ENCODE data around the gene PRIM1.
A peak's percentile ranks its signal among the peaks of the same experiment; 100 is the strongest.
"Not testable (repeated sequence)": the region's sequence is repeated elsewhere in the genome, so short reads cannot be mapped to it uniquely, and the experiment has no call there.

PRIM1 gene

DNA sequence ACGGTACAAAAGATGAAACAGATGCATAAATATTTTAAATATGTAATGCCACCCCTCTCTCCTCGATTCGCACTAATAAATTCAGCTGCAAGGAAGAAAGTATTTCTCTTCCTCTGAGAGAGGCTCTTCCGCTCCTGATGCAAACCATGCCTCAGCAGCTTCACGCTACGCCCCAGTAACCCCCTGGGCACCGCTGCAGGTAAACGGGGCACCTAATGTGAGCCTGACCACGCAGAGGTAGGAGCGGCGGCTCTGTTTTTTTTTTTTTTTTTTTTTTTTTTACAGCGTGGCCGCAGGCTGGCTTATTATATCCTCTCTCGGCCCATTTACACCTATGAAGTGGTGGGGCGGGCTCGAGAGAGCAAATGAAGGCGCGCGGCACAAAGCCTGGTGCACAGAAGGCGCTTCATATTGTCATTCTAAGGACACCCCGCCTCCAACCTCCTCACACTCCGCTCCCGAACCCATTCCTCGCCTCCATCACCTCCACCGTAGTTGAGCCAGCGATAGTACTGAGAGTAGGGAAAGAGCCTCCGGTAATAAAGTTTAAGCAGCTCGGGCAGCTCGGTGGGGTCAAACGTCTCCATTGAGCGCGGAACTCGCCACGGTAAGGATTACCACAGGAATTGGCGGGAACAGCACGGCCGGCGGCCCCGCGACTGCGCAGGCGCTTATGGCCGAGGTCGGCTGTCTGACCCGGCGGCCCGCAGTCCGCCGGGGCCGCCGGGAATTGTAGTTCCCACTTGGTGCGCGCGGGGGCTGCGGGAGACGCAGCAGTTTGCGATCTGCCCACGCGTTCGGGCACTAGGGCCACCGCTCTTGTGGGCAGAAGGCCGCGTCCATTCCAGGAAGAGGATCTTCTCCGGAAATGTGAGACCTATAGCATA, at the start of gene PRIM1:
Gene PRIM1 (minus strand): TSS at position 612 of the 887 bp plus-strand sequence. CDS start 25 bp downstream, at position 587.
- peak; percentile 77 to 87 for DNase-seq

DNA sequence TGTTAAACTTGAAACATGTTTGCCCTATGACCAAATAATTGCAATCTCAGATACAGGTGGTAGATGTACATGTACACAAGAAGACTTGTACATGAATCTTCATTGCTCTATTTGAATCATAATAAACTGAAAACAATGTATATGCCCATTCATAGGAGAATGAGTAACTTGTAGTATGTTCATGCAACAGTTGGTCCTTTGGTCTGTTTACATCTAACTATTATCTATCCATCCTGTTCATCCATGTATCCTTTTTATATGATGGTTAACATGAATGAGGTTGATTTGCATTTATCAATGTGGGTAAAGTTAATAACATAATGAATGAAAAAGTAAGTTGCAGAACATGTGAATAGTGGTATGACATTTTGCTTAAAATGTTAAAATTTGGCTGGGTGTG, 48.1 kb upstream of the PRIM1 start:
- DNase-seq: no peak

- not testable (repeated sequence) for DNase-seq
Observed at GRCh38 chr12:56799345-56799744, 47.2 kb upstream of the PRIM1 start.

- DNase-seq: not testable (repeated sequence)
Observed at GRCh38 chr12:56795791-56796190, 43.7 kb upstream of the PRIM1 start.

DNA sequence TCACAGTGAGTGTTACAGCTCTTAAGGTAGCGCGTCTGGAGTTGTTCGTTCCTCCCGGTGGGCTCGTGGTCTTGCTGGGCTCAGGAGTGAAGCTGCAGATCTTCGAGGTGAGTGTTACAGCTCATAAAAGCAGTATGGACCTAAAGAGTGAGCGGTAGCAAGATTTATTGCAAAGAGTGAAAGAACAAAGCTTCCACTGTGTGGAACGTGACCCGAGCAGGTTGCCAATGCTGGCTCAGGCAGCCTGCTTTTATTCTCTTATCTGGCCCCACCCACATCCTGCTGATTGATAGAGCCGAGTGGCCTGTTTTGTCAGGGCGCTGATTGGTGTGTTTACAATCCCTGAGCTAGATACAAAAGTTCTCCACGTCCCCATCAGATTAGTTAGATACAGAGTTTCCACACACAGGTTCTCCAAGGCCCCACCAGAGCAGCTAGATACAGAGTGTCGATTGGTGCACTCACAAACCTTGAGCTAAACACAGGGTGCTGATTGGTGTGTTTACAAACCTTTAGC, 43.0 kb upstream of the PRIM1 start:
- not testable (repeated sequence) for DNase-seq

GRCh38 chr12:56793124-56793523, 41.0 kb upstream of the PRIM1 start:
- not testable (repeated sequence) for DNase-seq

GRCh38 chr12:56792678-56793077, 40.6 kb upstream of the PRIM1 start:
- DNase-seq: no peak

GRCh38 chr12:56789429-56789828, 37.3 kb upstream of the PRIM1 start:
- DNase-seq: not testable (repeated sequence)

GRCh38 chr12:56787498-56787897, 35.4 kb upstream of the PRIM1 start:
- no peak for DNase-seq

DNA sequence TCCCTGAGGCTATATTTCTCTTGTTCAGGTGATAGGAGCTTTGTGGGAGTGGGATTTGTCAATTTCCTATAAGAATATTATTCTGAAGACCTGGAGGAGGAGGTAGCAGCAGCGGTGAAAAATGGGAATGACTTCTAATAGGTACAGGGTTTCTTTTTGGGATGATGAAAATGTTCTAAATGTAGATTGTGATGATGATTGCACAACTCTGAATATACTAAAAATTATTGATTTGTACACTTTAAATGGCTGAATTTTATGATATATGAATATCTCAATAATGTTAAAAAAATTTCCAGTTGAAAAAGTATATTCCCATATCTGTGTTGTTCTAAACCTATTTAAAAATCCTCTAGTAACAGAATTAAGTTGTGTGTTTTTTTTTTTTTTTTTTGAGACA, 33.8 kb upstream of the PRIM1 start:
- no peak for DNase-seq

GRCh38 chr12:56785141-56785865, 33.2 kb upstream of the PRIM1 start:
- DNase-seq: no peak

GRCh38 chr12:56781726-56782125, 29.6 kb upstream of the PRIM1 start:
- no peak for DNase-seq

DNA sequence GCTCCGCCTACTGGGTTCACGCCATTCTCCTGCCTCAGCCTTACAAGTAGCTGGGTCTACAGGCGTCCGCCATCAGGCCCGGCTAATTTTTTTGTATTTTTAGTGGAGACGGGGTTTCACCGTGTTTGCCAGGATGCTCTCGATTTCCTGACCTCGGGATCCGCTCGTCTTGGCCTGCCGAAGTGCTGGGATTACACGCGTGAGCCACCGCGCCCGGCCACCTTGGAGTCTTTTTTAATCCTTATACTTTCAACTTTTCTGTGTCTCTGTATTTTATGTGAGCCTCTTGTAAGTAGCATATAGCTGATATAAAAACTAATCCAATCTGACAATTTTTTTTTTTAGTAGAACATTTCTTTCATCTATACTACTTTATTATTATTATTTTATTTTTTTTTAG, 26.6 kb upstream of the PRIM1 start:
- DNase-seq: no peak

GRCh38 chr12:56776654-56777053, 24.5 kb upstream of the PRIM1 start:
- DNase-seq: no peak

DNA sequence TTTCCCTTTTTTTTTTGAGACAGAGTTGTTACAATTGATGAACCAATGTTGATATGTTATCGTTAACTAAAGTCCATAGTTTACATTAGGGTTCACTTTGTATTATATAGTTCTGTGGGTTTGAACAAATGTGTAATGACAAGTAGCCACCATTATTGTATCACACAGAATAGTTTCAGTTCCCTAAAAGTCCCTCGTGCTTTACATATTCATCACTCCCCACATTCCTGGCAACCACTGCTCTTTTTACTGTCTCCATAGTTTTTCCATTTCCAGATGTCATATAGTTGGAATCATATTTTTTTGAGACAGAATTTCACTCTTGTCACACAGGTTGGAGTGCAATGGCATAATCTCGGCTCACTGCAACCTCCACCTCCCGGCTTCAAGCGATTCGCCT, 23.5 kb upstream of the PRIM1 start:
- DNase-seq: no peak

GRCh38 chr12:56773113-56773512, 21.0 kb upstream of the PRIM1 start:
- no peak for DNase-seq

DNA sequence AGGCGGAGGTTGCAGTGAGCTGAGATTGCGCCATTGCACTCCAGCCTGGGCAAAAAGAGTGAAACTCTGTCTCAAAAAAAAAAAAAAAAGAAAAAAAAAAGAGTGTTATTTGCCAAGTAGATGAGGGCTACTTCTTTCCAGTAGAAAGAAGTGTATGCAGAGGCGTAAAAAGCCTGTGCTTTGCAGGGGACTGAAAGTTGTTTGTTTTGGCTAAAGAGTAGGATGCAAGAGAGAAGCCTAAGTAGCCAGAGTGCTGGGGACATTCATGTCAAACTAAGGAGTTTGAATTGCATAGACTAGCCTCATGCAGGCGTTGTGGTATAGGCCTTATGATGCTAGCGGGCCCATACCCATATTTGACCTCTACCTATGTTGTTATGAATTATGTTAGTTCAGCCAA, 20.5 kb upstream of the PRIM1 start:
- DNase-seq: no peak

DNA sequence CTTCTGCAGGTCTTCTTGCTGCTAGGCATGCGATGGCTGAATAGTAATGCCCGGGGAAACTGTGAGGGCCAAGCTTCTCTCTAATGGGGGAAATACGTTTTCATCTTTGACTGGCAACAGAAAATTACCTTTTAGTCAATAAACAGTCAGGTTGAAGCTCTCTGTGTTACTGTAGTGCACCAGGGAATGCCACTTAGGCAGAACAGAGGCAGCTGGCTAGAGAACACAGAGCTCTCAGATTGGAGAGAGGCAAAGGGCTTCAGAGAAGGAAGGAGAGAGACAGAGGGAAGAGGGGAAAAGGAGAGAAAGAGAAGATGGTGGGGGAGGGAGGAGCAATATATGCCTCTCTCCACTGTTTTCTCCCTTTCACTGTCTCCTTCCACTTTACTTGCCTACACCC, 17.7 kb upstream of the PRIM1 start:
- no peak for DNase-seq

GRCh38 chr12:56768424-56768823, 16.3 kb upstream of the PRIM1 start:
- no peak for DNase-seq

DNA sequence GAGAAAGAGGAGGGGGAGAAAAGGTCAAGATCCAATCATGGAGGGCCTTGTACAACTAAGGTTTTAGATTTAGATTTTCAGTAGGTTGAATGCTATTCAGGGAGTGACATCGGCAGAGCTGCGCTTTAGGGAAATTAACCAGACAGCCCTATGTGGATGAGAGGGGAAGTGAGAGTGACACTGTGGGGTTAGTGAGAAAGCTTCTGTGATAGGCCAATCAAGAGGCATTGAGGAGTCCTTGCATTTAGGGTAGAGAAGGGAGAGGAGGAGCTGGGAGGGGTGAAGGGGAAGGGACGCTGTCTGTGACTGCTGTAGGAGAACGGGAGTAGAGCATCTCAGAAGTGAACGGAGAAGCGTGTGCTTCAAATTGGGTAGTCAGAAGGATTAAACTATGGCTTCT, 14.4 kb upstream of the PRIM1 start:
- DNase-seq: no peak

GRCh38 chr12:56763753-56764657, 11.9 kb upstream of the PRIM1 start:
- no peak for DNase-seq

DNA sequence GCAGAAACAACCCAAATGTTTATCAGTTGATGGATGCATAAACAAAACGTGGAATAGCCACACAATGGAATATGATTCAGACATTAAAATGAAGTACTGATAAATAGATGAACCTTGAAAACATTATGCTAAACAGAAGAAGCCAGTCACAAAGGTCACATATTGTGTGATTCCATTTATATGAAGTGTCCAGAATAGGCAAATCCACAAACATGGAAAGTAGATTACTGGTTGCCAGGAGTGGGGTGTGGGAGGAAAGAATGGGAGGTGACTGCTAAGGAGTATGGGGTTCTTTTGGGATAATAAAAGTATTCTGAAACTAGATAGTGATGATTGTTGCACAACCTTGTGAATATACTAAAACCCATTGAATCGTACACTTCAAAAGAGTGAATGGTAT, 9.7 kb upstream of the PRIM1 start:
- DNase-seq: no peak

GRCh38 chr12:56760460-56760859, 8.3 kb upstream of the PRIM1 start:
- no peak for DNase-seq
